Naive thymus-derived CD8-positive, alpha-beta T cell (primary cell): ENCODE results near the gene KCNN2. TPM values are rescaled to one million over a fixed set of nuclear protein-coding genes. Genes with fewer than 3 reads are reported as not detected.
A peak's percentile ranks its signal among the peaks of the same experiment; 100 is the strongest.

Experiments used
- ATAC-seq, 2 donors: fragments of 150-1000 bp; cut with Tn5 transposase in 1 of 2; sonication (Bioruptor Pico), chemical (Tn5 transposase) in 1 of 2; 1 replicate in 1 of 2; 2 replicates in 1 of 2; pipeline ENCODE4 v1.10.0; 2021; ENCODE audit warnings: mild to moderate bottlenecking in 2 of 2, moderate library complexity in 2 of 2
- POLR2A ChIA-PET: fragments of 350-600 bp; sonication (Branson Sonifier 250); formaldehyde crosslinking; loops from one replicate; lab custom pipeline; 2021; ENCODE audit warnings: antibody characterized with exemption; lab: Charles Lee
- DNase-seq, 10 donors: peaks; one replicate each; pipeline versions ENCODE4 v3.0.0 to v3.0.0-alpha.2; 2020 to 2022
- H3K27ac Mint-ChIP-seq, 10 donors: one replicate each; pipeline ENCODE4 v1.8.0; 2020 to 2022; ENCODE audit warnings: mild to moderate bottlenecking in 10 of 10, mixed read lengths in 10 of 10, moderate library complexity in 4 of 10, inconsistent platforms in 1 of 10
- H3K27me3 Mint-ChIP-seq, 5 donors: one replicate each; pipeline ENCODE4 v1.8.0; 2021 to 2022; ENCODE audit warnings: mixed read lengths in 5 of 5
- H3K36me3 Mint-ChIP-seq, 3 donors: one replicate each; pipeline ENCODE4 v1.8.0; 2020 to 2022; ENCODE audit warnings: mixed read lengths in 3 of 3, mild to moderate bottlenecking in 2 of 3, inconsistent platforms in 1 of 3
- H3K4me1 Mint-ChIP-seq, 4 donors: one replicate each; pipeline ENCODE4 v1.8.0; 2021 to 2022; ENCODE audit warnings: mixed read lengths in 4 of 4
- H3K4me3 Mint-ChIP-seq, 10 donors: one replicate each; pipeline ENCODE4 v1.8.0; 2020 to 2022; ENCODE audit warnings: mild to moderate bottlenecking in 10 of 10, mixed read lengths in 10 of 10, moderate library complexity in 6 of 10, inconsistent platforms in 1 of 10
- H3K9me3 Mint-ChIP-seq, 9 donors: one replicate each; pipeline ENCODE4 v1.8.0; 2020 to 2022; ENCODE audit warnings: mixed read lengths in 9 of 9, mild to moderate bottlenecking in 3 of 9, inconsistent platforms in 1 of 9, moderate library complexity in 1 of 9
- polyA plus RNA-seq, 3 donors: library from polyadenylated mRNA; unstranded; fragments of 300-500 nt; fragmentation: Illumina TruSeq; gene quantifications; one replicate each; pipeline ENCODE4 v1.2.3, GENCODE V29; 2021
- total RNA-seq, 8 experiments: library from RNA in 2 of 8; stranded (reverse) in 2 of 8; gene quantifications; one replicate each; pipeline ENCODE4 v1.2.3 and lab custom pipeline; 2021 to 2026

KCNN2 gene
- total and polyA plus RNA-seq, 5 experiments from 2014 or later: not detected

- POLR2A ChIA-PET: no interaction called here
- Mint-ChIP-seq H3K9me3 (peaks cover 0 to 3% (median 0%) of the 10 kb centered on the region in 9 donors), H3K27ac (no peak overlapping the region), H3K4me1 (no peaks in the 10 kb centered on the region), H3K4me3 (no peak overlapping the region), H3K27me3 (peaks cover 0 to 2% (median 0%) of the 10 kb centered on the region in 5 donors), H3K36me3 (no peaks in the 10 kb centered on the region)
- no peak for ATAC-seq
- DNase-seq: no peak
These were observed 138.9 kb downstream of the KCNN2 start for GRCh38 chr5:114500756-114501155.

- Mint-ChIP-seq H3K27me3 (peaks cover 0 to 2% (median 0%) of the 10 kb centered on the region in 5 donors), H3K4me1 (no peaks in the 10 kb centered on the region), H3K36me3 (no peaks in the 10 kb centered on the region), H3K27ac (peak overlapping the region in 1 of 10 donors; percentile 42), H3K4me3 (no peak overlapping the region), H3K9me3 (peaks cover 0 to 15% (median 0%) of the 10 kb centered on the region in 9 donors)
- ATAC-seq (no peak), DNase-seq (no peak)
- POLR2A ChIA-PET: no interaction called here
These were observed 142.7 kb downstream of the KCNN2 start for GRCh38 chr5:114504560-114504959.

GRCh38 chr5:114524221-114524620 is 162.4 kb downstream of the KCNN2 start:
- ATAC-seq (no peak), DNase-seq (no peak)
- no peak overlapping the region for H3K27ac Mint-ChIP-seq
- H3K4me1 Mint-ChIP-seq: no peaks in the 10 kb centered on the region
- no peaks in the 10 kb centered on the region for H3K27me3 Mint-ChIP-seq
- H3K4me3 Mint-ChIP-seq: no peak overlapping the region
- peaks cover 0 to 11% (median 2%) of the 10 kb centered on the region in 9 donors for H3K9me3 Mint-ChIP-seq
- POLR2A ChIA-PET: no interaction called here
- H3K36me3 Mint-ChIP-seq: no peaks in the 10 kb centered on the region

GRCh38 chr5:114544561-114544960 is 182.7 kb downstream of the KCNN2 start:
- H3K27me3 Mint-ChIP-seq: peaks cover 0 to 3% (median 0%) of the 10 kb centered on the region in 5 donors
- H3K27ac Mint-ChIP-seq: no peak overlapping the region

More at GRCh38 chr5:114544561-114544960, 182.7 kb downstream of the KCNN2 start:
- POLR2A ChIA-PET: no interaction called here
- peaks cover 0 to 2% (median 0%) of the 10 kb centered on the region in 3 donors for H3K36me3 Mint-ChIP-seq
- H3K9me3 Mint-ChIP-seq: peaks cover 6 to 50% (median 10%) of the 10 kb centered on the region in 9 donors
- DNase-seq: no peak
- no peak for ATAC-seq
- no peak overlapping the region for H3K4me3 Mint-ChIP-seq
- H3K4me1 Mint-ChIP-seq: no peaks in the 10 kb centered on the region
